LNCaP clone FGC (cell line): Measurements from ENCODE around the gene CNOT8.
A peak's percentile ranks its signal among the peaks of the same experiment; 100 is the strongest.

Source experiments
- DNase-seq: peaks from one replicate; pipeline ENCODE4 v3.0.0-alpha.2; 2011; ENCODE audit warnings: low read depth
- H3K4me3 ChIP-seq: 2 replicates; pipeline ENCODE4 v1.5.1; 2011; ENCODE audit warnings: mild to moderate bottlenecking, low read depth, low read length, control low read depth
- CTCF ChIP-seq: IDR thresholded peaks from 2 replicates; pipeline ENCODE4 v1.5.1; 2012; ENCODE audit warnings: mild to moderate bottlenecking; ENCODE audit not compliant: control insufficient read depth, insufficient read depth; ENCODE audit errors: extremely low read depth

Gene CNOT8

GRCh38 chr5:154858297-154858971 lies at the start of gene CNOT8:
TSS of gene CNOT8 (plus strand) at chr5:154858627. CDS start at chr5:154863279, 4,652 bp downstream.
- no peak for TF ChIP-seq CTCF
- peak; percentile 82 for DNase-seq
- peak within 1 kb of the TSS; percentile 68 for H3K4me3 ChIP-seq

DNA sequence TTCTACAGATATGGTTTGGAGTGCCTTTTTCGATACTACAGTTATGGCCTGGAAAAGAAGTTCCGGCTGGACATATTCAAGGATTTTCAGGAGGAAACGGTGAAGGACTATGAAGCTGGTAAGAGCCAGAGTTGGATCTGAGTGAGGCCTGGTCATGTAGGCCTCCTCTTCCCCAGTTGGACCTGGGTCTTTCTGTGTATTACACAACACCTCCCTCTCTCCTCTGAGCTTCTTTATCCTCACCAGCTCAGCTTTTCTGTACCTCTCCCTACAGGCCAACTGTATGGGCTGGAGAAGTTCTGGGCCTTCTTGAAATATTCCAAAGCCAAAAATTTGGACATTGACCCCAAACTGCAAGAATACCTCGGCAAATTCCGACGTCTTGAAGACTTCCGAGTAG lies 47.2 kb upstream of the CNOT8 start:
- DNase-seq = no peak
- H3K4me3 ChIP-seq = no peak overlapping the region
- TF ChIP-seq CTCF = no peak

DNA sequence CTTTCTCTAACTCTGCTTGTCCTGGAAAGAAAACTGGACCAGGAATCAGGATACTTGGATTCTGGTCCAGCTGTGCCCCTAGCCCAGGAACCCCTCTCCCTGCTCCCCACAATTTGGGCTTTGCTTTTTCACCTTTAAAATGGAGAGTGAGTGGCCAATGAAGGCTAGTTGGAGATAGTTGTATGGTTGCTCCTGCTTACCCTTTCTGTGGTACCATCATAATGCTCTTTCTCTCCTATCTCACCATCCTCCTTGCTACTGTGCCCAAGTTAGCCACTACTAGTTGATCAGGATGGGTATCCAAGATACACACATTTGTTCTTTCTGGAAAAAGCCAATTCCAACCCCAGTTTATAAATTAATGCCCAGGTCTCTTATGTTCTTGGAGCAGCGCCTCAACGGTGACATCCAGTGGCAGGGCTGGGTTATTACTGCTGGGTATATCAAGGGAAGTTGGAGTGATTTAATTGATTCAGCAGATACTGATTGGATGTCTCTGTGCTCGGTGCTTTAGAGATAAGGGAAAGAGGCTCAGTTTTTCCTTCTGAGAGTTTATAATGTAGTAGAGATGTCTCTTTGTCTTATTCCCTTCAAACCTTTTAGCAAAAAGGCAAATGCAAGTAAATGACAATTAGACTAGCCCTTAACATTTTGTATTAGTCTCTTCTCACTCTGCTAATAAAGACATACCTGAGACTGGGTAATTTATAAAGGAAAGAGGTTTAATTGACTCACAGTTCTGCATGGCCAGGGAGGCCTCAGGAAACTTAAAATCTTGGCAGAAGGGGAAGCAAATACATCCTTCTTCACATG lies 46.6 kb upstream of the CNOT8 start:
- peak; percentile 28 for DNase-seq
- no peak overlapping the region for H3K4me3 ChIP-seq
- peak; percentile 90 for TF ChIP-seq CTCF

DNA sequence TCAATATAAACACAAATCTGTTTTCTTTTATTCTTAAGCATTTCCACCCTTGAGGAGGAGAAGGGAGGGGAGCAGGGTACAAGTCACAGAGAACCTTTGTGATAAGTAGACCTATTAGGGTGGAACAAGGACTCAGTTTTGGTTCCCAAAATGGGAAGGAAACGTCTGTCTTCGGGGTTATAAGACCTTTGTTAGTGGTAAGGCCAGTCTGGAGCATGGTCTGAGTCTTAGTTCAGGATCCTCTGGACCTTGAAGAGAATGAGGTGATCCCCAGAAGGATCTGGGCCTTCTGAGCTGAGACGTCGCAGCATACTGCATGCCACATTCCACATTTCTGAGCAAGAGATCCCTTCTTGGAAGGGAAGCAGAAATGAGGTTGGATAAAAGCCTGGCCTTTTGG lies 45.3 kb upstream of the CNOT8 start:
- TF ChIP-seq CTCF = no peak
- no peak overlapping the region for H3K4me3 ChIP-seq
- DNase-seq = no peak

- H3K4me3 ChIP-seq = no peak overlapping the region
- no peak for DNase-seq
- no peak for TF ChIP-seq CTCF
Observed at GRCh38 chr5:154813736-154814135, 44.7 kb upstream of the CNOT8 start.

- no peak for TF ChIP-seq CTCF
- no peak for DNase-seq
Observed at GRCh38 chr5:154815025-154815424, 43.4 kb upstream of the CNOT8 start.

More at GRCh38 chr5:154815025-154815424, 43.4 kb upstream of the CNOT8 start:
- no peak overlapping the region for H3K4me3 ChIP-seq
